Left renal pelvis (tissue), 4 donors: ENCODE data around the gene NFRKB. TPM values are rescaled to one million over a fixed set of nuclear protein-coding genes. Genes with fewer than 3 reads are reported as not detected.

Experiments
- DNase-seq, 4 donors: peaks; one replicate each; pipeline ENCODE4 v3.0.0-alpha.2; 2013; ENCODE audit warnings: low read depth in 4 of 4, low spot score in 3 of 4
- polyA plus RNA-seq, 4 donors: library from polyadenylated mRNA; unstranded; fragments of 120-200 nt; gene quantifications; one replicate each; pipeline ENCODE4 v1.2.1, GENCODE V29; 2013; ENCODE audit not compliant: insufficient read length in 4 of 4

Gene NFRKB
- 10 to 100 TPM; 31.2 to 59.4 (median 39.0) TPM for polyA plus RNA-seq

GRCh38 chr11:129895126-129896041 is at the start of gene NFRKB:
NFRKB (minus strand) TSS chr11:129895578; CDS start chr11:129892849, 2,729 bp downstream.
- peak; percentile 57 to 72 (median 72) for DNase-seq

GRCh38 chr11:129944696-129945095 is 49.3 kb upstream of the NFRKB start:
- no peak for DNase-seq

GRCh38 chr11:129943036-129943435 is 47.7 kb upstream of the NFRKB start:
- DNase-seq, result no peak

GRCh38 chr11:129939510-129939909 is 44.1 kb upstream of the NFRKB start:
- no peak for DNase-seq

GRCh38 chr11:129938764-129939163 is 43.4 kb upstream of the NFRKB start:
- DNase-seq, result no peak

GRCh38 chr11:129937592-129938238 is 42.3 kb upstream of the NFRKB start:
- DNase-seq, result no peak

- no peak for DNase-seq
Observed at GRCh38 chr11:129935723-129936122, 40.3 kb upstream of the NFRKB start.

- no peak for DNase-seq
Observed at GRCh38 chr11:129933891-129934290, 38.5 kb upstream of the NFRKB start.

GRCh38 chr11:129933262-129933661 is 37.9 kb upstream of the NFRKB start:
- DNase-seq, result no peak

- DNase-seq, result no peak
Observed at GRCh38 chr11:129932381-129933067, 37.1 kb upstream of the NFRKB start.

- no peak for DNase-seq
Observed at GRCh38 chr11:129930743-129931142, 35.4 kb upstream of the NFRKB start.

GRCh38 chr11:129930296-129930695 is 34.9 kb upstream of the NFRKB start:
- no peak for DNase-seq

GRCh38 chr11:129929721-129930120 is 34.3 kb upstream of the NFRKB start:
- no peak for DNase-seq

GRCh38 chr11:129928923-129929692 is 33.7 kb upstream of the NFRKB start:
- no peak for DNase-seq

- DNase-seq, result no peak
Observed at GRCh38 chr11:129922674-129923073, 27.3 kb upstream of the NFRKB start.

GRCh38 chr11:129918361-129918760 is 23.0 kb upstream of the NFRKB start:
- DNase-seq, result no peak

GRCh38 chr11:129917231-129917630 is 21.9 kb upstream of the NFRKB start:
- DNase-seq, result no peak

- no peak for DNase-seq
Observed at GRCh38 chr11:129911298-129911697, 15.9 kb upstream of the NFRKB start.

GRCh38 chr11:129910360-129910759 is 15.0 kb upstream of the NFRKB start:
- DNase-seq, result no peak

GRCh38 chr11:129905402-129905801 is 10.0 kb upstream of the NFRKB start:
- DNase-seq, result no peak
